Measurements from ENCODE around the gene NEUROD2. TPM values are rescaled to one million over a fixed set of nuclear protein-coding genes. Genes with fewer than 3 reads are reported as not detected.

The NEUROD2 gene
- total RNA-seq, 2 donors from 2014 or later = not detected

DNA sequence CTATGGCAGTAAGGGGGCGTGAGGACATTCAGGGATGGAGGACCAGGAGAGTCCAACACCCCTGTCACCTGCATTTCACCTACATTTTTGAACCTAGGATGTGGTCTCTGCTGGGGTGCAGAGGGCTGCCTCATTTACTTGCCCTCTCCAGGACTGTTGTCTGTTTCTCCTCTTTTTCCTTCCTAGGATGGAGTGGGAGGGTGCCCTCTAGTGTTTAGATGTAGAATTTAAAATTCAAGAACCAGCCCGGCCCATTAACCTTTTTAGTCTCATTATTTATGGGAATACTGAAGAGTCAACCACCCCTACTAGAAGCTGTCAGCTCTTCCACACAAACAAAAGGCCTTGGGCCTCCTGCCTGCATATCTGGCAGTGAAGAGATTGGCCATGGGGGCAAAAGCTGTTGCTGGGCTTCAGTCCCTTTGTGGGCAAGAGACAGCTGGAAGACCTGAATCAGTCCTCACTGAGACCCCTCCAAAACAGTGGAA is 26.7 kb upstream of the NEUROD2 start:
- Histone ChIP-seq H3K27ac (peak overlapping the region; percentile 72), H3K9ac (ENCODE audit: low read depth in 2 of 2, low read length in 2 of 2) (peak overlapping the region in 1 of 2 donors; percentile 93), H3K4me3 (no peak overlapping the region), H3K36me3 (no peaks in the 10 kb centered on the region), H3K4me1 (peaks cover 31% of the 10 kb centered on the region), H3K9me3 (no peaks in the 10 kb centered on the region), H3K27me3 (no peaks in the 10 kb centered on the region)
- no peak for DNase-seq
- TF ChIP-seq, protein P1, sequence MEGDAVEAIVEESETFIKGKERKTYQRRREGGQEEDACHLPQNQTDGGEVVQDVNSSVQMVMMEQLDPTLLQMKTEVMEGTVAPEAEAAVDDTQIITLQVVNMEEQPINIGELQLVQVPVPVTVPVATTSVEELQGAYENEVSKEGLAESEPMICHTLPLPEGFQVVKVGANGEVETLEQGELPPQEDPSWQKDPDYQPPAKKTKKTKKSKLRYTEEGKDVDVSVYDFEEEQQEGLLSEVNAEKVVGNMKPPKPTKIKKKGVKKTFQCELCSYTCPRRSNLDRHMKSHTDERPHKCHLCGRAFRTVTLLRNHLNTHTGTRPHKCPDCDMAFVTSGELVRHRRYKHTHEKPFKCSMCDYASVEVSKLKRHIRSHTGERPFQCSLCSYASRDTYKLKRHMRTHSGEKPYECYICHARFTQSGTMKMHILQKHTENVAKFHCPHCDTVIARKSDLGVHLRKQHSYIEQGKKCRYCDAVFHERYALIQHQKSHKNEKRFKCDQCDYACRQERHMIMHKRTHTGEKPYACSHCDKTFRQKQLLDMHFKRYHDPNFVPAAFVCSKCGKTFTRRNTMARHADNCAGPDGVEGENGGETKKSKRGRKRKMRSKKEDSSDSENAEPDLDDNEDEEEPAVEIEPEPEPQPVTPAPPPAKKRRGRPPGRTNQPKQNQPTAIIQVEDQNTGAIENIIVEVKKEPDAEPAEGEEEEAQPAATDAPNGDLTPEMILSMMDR (IDR thresholded peaks at IDR 0.05) = peak; percentile 70
- intact Hi-C loops (cut with DNase I) = no loop called here

DNA sequence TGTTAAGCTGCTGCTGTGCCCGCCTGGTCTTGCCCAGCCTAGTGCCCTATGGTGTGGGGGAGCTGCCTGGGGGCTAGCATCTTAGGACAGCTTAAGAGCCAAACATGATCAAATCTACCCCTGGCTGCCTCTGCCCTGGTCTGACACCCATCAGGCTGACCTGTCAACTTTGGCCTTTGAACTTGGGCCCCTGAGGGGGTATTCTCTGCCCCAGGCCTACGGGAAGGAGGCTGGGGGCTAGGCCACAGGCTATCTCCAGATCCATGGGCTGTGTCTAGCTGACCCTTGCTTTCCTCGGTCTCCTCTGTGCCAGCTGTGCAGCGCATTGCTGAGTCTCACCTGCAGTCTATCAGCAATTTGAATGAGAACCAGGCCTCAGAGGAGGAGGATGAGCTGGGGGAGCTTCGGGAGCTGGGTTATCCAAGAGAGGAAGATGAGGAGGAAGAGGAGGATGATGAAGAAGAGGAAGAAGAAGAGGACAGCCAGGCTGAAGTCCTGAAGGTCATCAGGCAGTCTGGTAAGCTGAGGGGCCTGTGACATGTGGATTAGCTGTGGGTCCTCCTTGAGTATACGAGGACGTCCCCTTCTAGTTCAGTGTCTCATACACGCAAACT is 26.0 kb upstream of the NEUROD2 start:
- peaks cover 30% of the 10 kb centered on the region for H3K4me1 ChIP-seq

DNA sequence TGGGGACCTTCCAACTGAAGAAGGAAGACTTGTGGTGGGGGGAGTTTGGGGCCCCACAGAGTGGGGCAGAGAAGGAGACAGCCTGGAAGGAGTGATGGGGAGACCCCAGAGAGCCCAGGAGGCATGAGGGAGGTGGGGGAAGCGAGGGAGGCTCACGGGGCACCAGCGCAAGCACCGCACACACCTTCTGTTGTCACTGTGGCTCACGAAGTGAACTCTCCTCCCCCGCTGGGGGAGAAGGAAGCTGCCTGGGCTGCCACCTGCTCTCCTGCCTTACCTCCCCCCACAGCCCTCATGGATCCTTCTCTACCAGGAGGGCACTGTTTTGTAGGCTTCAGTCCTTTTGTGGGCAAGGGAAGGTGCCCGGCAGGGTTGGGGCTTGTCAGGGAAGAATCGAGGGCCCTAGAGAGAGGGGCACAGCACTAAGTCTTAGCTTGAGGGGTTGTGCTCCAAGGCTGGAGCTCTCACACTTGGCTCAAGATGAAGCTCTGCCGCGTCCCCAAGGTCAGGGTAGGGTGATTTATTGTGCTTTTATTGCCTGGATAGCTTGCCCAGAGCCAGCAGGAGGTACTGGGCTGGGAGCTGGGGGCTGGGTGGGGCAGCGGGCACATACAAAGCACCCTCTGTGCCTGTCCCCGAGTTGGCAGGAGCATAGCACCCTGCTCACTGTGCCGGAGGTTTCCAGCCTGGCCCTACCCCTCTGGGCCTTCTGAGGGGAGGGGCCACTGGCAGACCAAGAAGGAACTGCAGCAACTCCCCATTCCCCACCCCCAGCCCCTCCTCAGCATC is 24.6 kb upstream of the NEUROD2 start:
- DNase-seq = peak; percentile 96

More for the DNA sequence above, 26.0 kb upstream of the NEUROD2 start:
- peak overlapping the region; percentile 36 to 93 for H3K9ac ChIP-seq (ENCODE audit: low read depth in 2 of 2, low read length in 2 of 2)
- TF ChIP-seq, protein P1 (IDR thresholded peaks at IDR 0.05) = no peak
- peak overlapping the region; percentile 72 for H3K27ac ChIP-seq
- H3K27me3 ChIP-seq = no peaks in the 10 kb centered on the region
- H3K36me3 ChIP-seq = no peaks in the 10 kb centered on the region
- intact Hi-C loops (cut with DNase I) = no loop called here
- no peak overlapping the region for H3K4me3 ChIP-seq
- no peak for DNase-seq
- no peaks in the 10 kb centered on the region for H3K9me3 ChIP-seq

DNA sequence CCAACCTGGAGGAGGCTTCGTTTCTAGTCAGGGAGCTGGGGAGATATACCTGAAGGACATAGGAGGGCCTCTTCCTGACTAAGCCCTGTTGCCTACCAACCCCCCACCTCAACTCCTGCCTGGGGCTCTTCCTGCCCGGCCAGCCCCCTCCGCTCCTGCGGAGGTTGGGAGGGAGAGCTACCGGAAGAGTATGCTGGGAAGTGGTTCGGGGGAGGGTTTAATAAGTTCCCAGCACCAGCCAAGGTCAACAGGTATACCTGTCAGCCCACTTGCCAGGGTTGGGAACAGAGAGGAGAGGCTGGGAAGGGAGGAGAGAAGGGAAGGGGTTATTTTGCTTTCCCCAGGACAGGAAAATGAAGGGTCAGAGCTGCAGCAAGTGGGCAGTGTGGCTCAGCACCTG is 23.7 kb upstream of the NEUROD2 start:
- Histone ChIP-seq H3K27ac (peak overlapping the region; percentile 89), H3K9me3 (no peaks in the 10 kb centered on the region), H3K4me1 (peaks cover 19% of the 10 kb centered on the region), H3K27me3 (peaks cover 11% of the 10 kb centered on the region), H3K36me3 (no peaks in the 10 kb centered on the region), H3K4me3 (peak overlapping the region; percentile 5), H3K9ac (ENCODE audit: low read depth in 2 of 2, low read length in 2 of 2) (peak overlapping the region; percentile 69 to 93)
- intact Hi-C loops (cut with DNase I) = no loop called here
- TF ChIP-seq, protein P1 (IDR thresholded peaks at IDR 0.05) = no peak
- peak; percentile 71 for DNase-seq

More for the DNA sequence above, 24.6 kb upstream of the NEUROD2 start:
- Histone ChIP-seq H3K4me3 (peak overlapping the region; percentile 5), H3K27me3 (peaks cover 4% of the 10 kb centered on the region), H3K9ac (ENCODE audit: low read depth in 2 of 2, low read length in 2 of 2) (peak overlapping the region; percentile 69 to 93), H3K36me3 (no peaks in the 10 kb centered on the region), H3K27ac (peak overlapping the region; percentile 89), H3K4me1 (peaks cover 19% of the 10 kb centered on the region), H3K9me3 (no peaks in the 10 kb centered on the region)
- TF ChIP-seq, protein P1 (IDR thresholded peaks at IDR 0.05) = no peak
- intact Hi-C loops (cut with DNase I) = no loop called here

DNA sequence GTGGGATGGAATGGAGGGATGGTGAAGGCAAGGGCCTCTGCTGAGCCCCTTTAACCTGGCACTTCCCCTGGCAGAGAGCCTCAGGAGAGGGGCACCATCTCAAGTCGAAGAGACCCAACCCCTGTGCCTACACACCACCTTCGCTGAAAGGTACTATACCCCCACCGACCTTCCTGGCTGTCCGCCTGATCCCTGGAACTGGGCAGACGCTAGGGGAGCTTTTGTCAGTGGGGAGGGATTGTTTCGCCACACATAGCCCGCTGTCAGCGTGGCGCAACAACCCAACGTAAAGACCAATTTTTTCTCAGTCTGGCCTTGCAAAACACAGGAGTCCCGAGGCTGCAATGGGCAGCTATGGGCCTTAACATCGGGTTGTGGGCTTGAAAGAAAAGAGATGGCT is 22.2 kb upstream of the NEUROD2 start:
- H3K4me1 ChIP-seq = peaks cover 19% of the 10 kb centered on the region

More for the DNA sequence above, 22.2 kb upstream of the NEUROD2 start:
- H3K9ac ChIP-seq (ENCODE audit: low read depth in 2 of 2, low read length in 2 of 2) = peak overlapping the region; percentile 40 to 93
- H3K27ac ChIP-seq = peak overlapping the region; percentile 89
- no peaks in the 10 kb centered on the region for H3K9me3 ChIP-seq
- intact Hi-C loops (cut with DNase I) = loop anchor here (5.0 kb wide), 1 partner anchor 107 kb away; the partner anchor contains the start of gene GRB7
- peaks cover 11% of the 10 kb centered on the region for H3K27me3 ChIP-seq
- peak overlapping the region; percentile 13 for H3K4me3 ChIP-seq
- TF ChIP-seq, protein P1 (IDR thresholded peaks at IDR 0.05) = no peak
- no peak for DNase-seq
- no peaks in the 10 kb centered on the region for H3K36me3 ChIP-seq

Measured in colonic mucosa (tissue), 4 donors.